Omental fat pad (tissue), 4 donors: ENCODE results near the gene TMEM39B. TPM values are rescaled to one million over a fixed set of nuclear protein-coding genes. Genes with fewer than 3 reads are reported as not detected.
"Not testable (repeated sequence)": the region's sequence is repeated elsewhere in the genome, so short reads cannot be mapped to it uniquely, and the experiment has no call there.

Source experiments
- ATAC-seq: fragments of 150-250 bp; one replicate; pipeline ENCODE4 v1.9.1; 2016; ENCODE audit warnings: mild to moderate bottlenecking, moderate library complexity; ENCODE audit not compliant: low FRiP score
- DNase-seq: peaks from one replicate; pipeline ENCODE4 v3.0.0-alpha.2; 2019; ENCODE audit warnings: low spot score
- total RNA-seq, 4 donors: library from RNA; depleted of rRNA; stranded (reverse); fragments of >200 nt; gene quantifications; one replicate each; pipeline ENCODE4 v1.1.0, GENCODE V29; 2016
- TF ChIP-seq, protein P1 (sequence below), 3 donors: fragments of 450-650 bp; IDR thresholded peaks; one replicate each; pipeline ENCODE4 v1.5.1; 2016 to 2017; ENCODE audit warnings: antibody characterized with exemption in 3 of 3, mild to moderate bottlenecking in 3 of 3, moderate library complexity in 2 of 3

The TMEM39B gene
- total RNA-seq, 4 donors from 2014 or later, result 2.5 to 5.6 (median 3.6) TPM

DNA sequence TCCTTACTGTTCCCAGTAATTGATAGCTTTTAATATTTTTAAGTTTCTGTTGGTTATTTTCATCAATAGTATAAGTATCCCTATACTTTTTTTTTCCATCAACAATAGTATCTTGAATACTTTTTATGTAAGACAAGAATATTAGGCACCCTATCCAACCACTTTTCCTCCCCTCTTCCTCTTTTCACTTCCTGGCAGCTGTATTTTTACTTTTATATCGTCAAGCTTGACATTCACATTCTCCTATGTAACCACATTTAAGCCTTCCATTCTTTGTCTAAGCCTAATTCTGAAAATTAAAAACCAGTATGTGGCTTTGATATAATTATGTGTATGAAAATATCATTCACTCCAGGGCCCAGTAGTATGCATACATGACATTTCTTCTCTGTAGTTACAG is 9.3 kb downstream of the TMEM39B start:
- no peak for DNase-seq
- ATAC-seq, result no peak
- TF ChIP-seq, protein P1, sequence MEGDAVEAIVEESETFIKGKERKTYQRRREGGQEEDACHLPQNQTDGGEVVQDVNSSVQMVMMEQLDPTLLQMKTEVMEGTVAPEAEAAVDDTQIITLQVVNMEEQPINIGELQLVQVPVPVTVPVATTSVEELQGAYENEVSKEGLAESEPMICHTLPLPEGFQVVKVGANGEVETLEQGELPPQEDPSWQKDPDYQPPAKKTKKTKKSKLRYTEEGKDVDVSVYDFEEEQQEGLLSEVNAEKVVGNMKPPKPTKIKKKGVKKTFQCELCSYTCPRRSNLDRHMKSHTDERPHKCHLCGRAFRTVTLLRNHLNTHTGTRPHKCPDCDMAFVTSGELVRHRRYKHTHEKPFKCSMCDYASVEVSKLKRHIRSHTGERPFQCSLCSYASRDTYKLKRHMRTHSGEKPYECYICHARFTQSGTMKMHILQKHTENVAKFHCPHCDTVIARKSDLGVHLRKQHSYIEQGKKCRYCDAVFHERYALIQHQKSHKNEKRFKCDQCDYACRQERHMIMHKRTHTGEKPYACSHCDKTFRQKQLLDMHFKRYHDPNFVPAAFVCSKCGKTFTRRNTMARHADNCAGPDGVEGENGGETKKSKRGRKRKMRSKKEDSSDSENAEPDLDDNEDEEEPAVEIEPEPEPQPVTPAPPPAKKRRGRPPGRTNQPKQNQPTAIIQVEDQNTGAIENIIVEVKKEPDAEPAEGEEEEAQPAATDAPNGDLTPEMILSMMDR (IDR thresholded peaks at IDR 0.05), result no peak

DNA sequence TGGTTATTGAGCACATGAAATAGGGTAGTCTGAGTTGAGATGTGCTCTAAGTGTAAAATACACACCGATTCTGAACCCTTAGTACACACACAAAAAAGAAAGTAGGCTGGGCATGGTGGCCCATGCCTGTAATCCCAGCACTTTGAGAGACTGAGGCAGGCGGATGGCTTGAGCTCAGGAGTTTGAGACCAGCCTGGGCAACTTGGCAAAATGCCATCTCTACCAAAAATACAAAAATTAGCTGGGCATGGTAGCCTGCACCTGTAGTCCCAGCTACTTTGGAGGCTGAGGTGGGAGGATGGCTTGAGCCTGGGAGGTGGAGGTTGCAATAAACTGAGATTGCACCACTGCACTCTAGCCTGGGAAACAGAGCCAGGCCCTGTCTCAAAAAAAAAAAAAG is 13.6 kb downstream of the TMEM39B start:
- not testable (repeated sequence) for ATAC-seq, DNase-seq

DNA sequence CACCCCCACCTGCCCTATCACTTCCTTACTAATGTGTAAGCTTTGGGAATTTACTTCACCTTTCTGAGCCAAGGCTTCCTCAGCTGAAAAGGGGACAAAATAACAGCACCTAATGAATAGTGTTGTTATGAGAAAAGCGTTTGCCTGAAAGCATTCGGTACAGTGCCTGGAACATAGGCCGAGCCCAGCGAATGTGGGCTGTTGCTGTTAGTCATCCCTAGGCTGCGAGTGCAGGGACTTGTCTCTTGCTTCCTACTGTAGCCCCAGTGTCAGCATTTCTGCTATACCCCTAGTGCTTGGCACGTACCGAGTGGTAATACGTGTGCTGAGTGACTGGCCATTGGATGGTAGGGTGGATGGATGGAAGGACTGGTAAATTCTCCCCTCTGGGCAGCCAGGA is 18.4 kb downstream of the TMEM39B start:
- ATAC-seq, result no peak

DNA sequence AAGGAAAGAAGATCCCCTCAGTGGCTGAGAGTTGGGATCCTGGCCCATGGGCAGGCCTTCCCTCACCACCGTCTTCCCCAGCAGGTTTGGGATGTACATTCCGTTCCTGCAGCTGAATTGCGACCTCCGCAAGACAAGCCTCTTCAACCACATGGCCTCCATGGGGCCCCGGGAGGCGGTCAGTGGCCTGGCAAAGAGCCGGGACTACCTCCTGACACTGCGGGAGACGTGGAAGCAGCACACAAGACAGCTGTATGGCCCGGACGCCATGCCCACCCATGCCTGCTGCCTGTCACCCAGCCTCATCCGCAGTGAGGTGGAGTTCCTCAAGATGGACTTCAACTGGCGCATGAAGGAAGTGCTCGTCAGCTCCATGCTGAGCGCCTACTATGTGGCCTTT is 18.9 kb downstream of the TMEM39B start:
- ATAC-seq, result no peak
- no peak for DNase-seq
- TF ChIP-seq, protein P1 (IDR thresholded peaks at IDR 0.05), result no peak

More for the DNA sequence above, 18.4 kb downstream of the TMEM39B start:
- DNase-seq, result no peak
- TF ChIP-seq, protein P1 (IDR thresholded peaks at IDR 0.05), result no peak

DNA sequence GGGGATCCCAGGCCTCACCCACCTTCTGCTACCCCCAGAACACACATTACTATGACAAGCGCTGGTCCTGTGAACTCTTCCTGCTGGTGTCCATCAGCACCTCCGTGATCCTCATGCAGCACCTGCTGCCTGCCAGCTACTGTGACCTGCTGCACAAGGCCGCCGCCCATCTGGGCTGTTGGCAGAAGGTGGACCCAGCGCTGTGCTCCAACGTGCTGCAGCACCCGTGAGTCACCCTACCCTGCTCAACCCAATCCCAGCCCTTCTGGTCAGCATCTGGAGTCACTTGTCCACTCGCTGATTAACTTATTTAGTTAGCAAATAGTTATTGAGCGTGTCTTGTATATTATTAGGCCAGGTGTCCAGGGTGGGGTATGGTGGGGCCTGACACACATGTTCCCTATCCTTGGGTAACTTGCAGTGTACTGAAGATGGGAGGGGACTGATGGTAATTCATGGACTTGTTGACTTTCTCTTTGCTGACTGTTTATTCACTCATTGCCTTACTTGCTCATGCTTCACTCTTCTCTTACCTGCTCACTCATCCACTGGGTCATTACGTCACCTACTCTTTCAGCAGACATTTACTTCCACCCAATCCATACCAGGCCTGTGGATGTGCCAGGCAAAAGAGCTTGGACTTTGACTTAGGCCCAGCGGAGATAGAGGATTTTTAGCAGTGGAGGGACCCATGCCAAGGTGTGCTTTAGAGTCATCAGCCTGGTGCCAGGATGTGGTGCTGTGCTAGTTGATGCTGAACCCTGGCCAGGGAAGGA is 22.2 kb downstream of the TMEM39B start:
- TF ChIP-seq, protein P1 (IDR thresholded peaks at IDR 0.05), result no peak
- DNase-seq (no peak), ATAC-seq (no peak)

DNA sequence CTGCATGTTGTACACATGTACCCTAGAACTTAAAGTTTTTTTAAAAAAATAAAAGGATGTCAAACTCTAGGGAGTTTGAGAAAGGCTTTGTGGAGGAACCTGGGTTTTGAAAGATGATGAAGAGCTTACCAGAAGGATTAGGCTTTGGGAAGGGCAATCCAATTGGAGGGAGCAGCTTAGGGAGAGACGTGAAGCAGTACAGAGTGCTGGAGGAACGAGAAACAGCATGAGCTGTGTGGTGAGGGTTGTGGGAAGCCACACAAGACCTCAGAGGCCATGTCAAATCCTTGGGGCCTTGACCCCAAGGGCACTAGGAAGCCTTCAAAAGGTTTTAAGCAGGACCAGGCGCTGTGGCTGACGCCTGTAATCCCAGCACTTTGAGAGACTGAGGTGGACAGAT is 26.7 kb downstream of the TMEM39B start:
- TF ChIP-seq, protein P1 (IDR thresholded peaks at IDR 0.05), result no peak
- DNase-seq, result no peak

DNA sequence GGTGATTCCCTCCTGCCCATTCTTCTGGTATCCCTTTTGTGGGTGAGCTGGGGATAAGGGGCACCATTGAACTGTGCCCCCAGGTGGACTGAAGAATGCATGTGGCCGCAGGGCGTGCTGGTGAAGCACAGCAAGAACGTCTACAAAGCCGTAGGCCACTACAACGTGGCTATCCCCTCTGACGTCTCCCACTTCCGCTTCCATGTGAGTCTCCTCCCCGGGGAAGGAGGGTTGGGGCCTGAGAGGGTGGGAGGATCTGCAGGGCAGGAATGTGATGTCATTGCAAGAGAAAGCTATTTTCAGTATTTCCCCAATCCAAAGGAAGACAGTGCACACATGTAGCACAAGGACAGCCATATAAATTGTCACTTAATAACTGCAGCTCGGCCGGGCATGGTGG is 27.6 kb downstream of the TMEM39B start:
- TF ChIP-seq, protein P1 (IDR thresholded peaks at IDR 0.05), result no peak
- DNase-seq (no peak), ATAC-seq (no peak)

More for the DNA sequence above, 26.7 kb downstream of the TMEM39B start:
- no peak for ATAC-seq
